K562 (cell line): ENCODE measurements around the gene GALNT13. TPM values are rescaled to one million over a fixed set of nuclear protein-coding genes. Genes with fewer than 3 reads are reported as not detected.

Experiments used
- ATAC-seq: fragments of 200-7000 bp; cut with Tn5 transposase; 3 replicates; pipeline ENCODE4 v1.9.1; 2020; ENCODE audit warnings: moderate library complexity
- BruUV-seq: library from RNA; stranded (reverse); fragments of 400-500 nt; replicated peaks from 2 replicates; lab custom pipeline; 2021; lab: Mats Ljungman, UMichigan
- CTCF ChIA-PET: fragments of 300-600 bp; formaldehyde crosslinking; extraction: SDS; loops from one replicate; lab custom pipeline; 2021; ENCODE audit warnings: low intra/inter-chr PET ratio; lab: Yijun Ruan, JAX
- POLR2A ChIA-PET: fragments of 300-600, 350-650 bp; sonication (Branson Sonifier 250); formaldehyde crosslinking; extraction: SDS; loops from one replicate; lab custom pipeline; 2021; ENCODE audit warnings: antibody characterized with exemption, inconsistent platforms; lab: Yijun Ruan, JAX
- DNase-seq, 4 experiments: peaks; one replicate each; pipeline versions ENCODE4 v3.0.0 to v3.0.0-alpha.2; 2011 to 2018; ENCODE audit warnings: low spot score in 3 of 4, mixed read lengths in 3 of 4; ENCODE audit errors: extremely low read depth in 1 of 4
- FAIRE-seq: peaks from 2 replicates; lab custom pipeline; 2011; peaks lifted over from hg19 to GRCh38; lab: Jason Lieb, UNC
- H2AFZ ChIP-seq: 2 replicates; pipeline ENCODE4 v1.6.0; 2011; ENCODE audit warnings: low read depth, low read length, control low read depth, inconsistent platforms
- H3K27ac ChIP-seq: fragments of 200-600 bp; 3 replicates; pipeline ENCODE4 v1.8.0; 2011; ENCODE audit warnings: low read depth, mild to moderate bottlenecking, control low read depth, inconsistent platforms, low read length, moderate library complexity, mixed read lengths; ENCODE audit errors: extremely low read depth
- H3K27me3 ChIP-seq, 2 experiments: fragments of 300-600 bp in 1 of 2; 2 replicates in 1 of 2; 3 replicates in 1 of 2; pipeline versions ENCODE4 v1.6.0 to v1.8.0; 2011; ENCODE audit warnings: inconsistent platforms in 2 of 2, low read length in 2 of 2, mild to moderate bottlenecking in 1 of 2, mixed read lengths in 1 of 2, moderate library complexity in 1 of 2; ENCODE audit not compliant: control insufficient read depth in 2 of 2, insufficient read depth in 2 of 2
- H3K36me3 ChIP-seq: fragments of 300-600 bp; 3 replicates; pipeline ENCODE4 v1.8.0; 2011; ENCODE audit warnings: mild to moderate bottlenecking, low read length, inconsistent platforms; ENCODE audit not compliant: control insufficient read depth, insufficient read depth
- H3K4me1 ChIP-seq, 2 experiments: fragments of 200-600 bp in 1 of 2; replicated peaks in 1 of 2; 2 replicates in 1 of 2; 3 replicates in 1 of 2; pipeline versions ENCODE4 v1.5.1 to v1.8.0; 2011; ENCODE audit warnings: inconsistent platforms in 2 of 2, low read length in 2 of 2, mild to moderate bottlenecking in 1 of 2, mixed read lengths in 1 of 2, moderate library complexity in 1 of 2; ENCODE audit not compliant: control insufficient read depth in 2 of 2, insufficient read depth in 2 of 2
- H3K4me2 ChIP-seq: 2 replicates; pipeline ENCODE4 v1.6.1; 2011; ENCODE audit warnings: low read length, control low read depth, inconsistent platforms, mixed read lengths; ENCODE audit not compliant: insufficient read depth
- H3K4me3 ChIP-seq: fragments of 200-600 bp; sonication (generic), shearing (Covaris generic); 2 replicates; pipeline ENCODE4 v1.5.1; 2016; ENCODE audit warnings: control low read depth, inconsistent platforms
- H3K79me2 ChIP-seq: fragments of 200-600 bp; 3 replicates; pipeline ENCODE4 v1.8.0; 2011; ENCODE audit warnings: low read length, inconsistent platforms; ENCODE audit not compliant: control insufficient read depth, insufficient read depth
- H3K9ac ChIP-seq, 2 experiments: 2 replicates each; pipeline versions ENCODE4 v1.6.0 to v1.6.1; 2011; ENCODE audit warnings: low read depth in 2 of 2, low read length in 2 of 2, control low read depth in 1 of 2, inconsistent platforms in 1 of 2, mild to moderate bottlenecking in 1 of 2, mixed read lengths in 1 of 2; ENCODE audit not compliant: insufficient read depth in 1 of 2
- H3K9me1 ChIP-seq: one replicate; pipeline ENCODE4 v1.6.0; 2011; ENCODE audit warnings: inconsistent platforms, mild to moderate bottlenecking, low read length, moderate library complexity; ENCODE audit not compliant: control insufficient read depth, insufficient read depth
- H3K9me3 ChIP-seq: replicated peaks from 2 replicates; pipeline ENCODE4 v1.5.1; 2011; ENCODE audit warnings: low read depth, low read length, inconsistent platforms; ENCODE audit not compliant: control insufficient read depth, insufficient read depth
- H4K20me1 ChIP-seq: replicated peaks from 2 replicates; pipeline ENCODE4 v1.6.1; 2011; ENCODE audit warnings: low read length, inconsistent platforms, mixed read lengths; ENCODE audit not compliant: control insufficient read depth, insufficient read depth
- ADNP ChIP-seq: fragments of 200-800 bp; sonication (Bioruptor generic); IDR thresholded peaks from 2 replicates; pipeline ENCODE4 v1.6.1; 2016; ENCODE audit warnings: missing genetic modification characterization, missing compliant biosample characterization
- CC2D1A ChIP-seq: fragments of 450-650 bp; IDR thresholded peaks from 2 replicates; pipeline ENCODE4 v1.6.1; 2017; ENCODE audit warnings: mild to moderate bottlenecking
- DNMT1 ChIP-seq: fragments of 450-650 bp; IDR thresholded peaks from 2 replicates; pipeline ENCODE4 v1.6.1; 2016; ENCODE audit warnings: antibody characterized with exemption, mild to moderate bottlenecking
- GABPB1 ChIP-seq: sonication (generic); formaldehyde crosslinking; IDR thresholded peaks from 2 replicates; pipeline ENCODE4 v1.8.0; 2022; ENCODE audit warnings: mild to moderate bottlenecking, missing genetic modification reagents
- HMG20B ChIP-seq: fragments of 250-450 bp; sonication (Bioruptor Pico); IDR thresholded peaks from 2 replicates; pipeline ENCODE4 v1.5.0; 2021; ENCODE audit warnings: mild to moderate bottlenecking
- PHF8 ChIP-seq: fragments of 200-600 bp; sonication (generic); IDR thresholded peaks from 2 replicates; pipeline ENCODE4 v1.6.1; 2012; ENCODE audit warnings: mixed run types, mild to moderate bottlenecking, inconsistent platforms, low read length, moderate library complexity, borderline replicate concordance
- SMAD2 ChIP-seq: fragments of 150-350 bp; IDR thresholded peaks from 2 replicates; pipeline ENCODE4 v1.6.1; 2014; ENCODE audit warnings: low read depth, mild to moderate bottlenecking, low read length
- STAT5A ChIP-seq: IDR thresholded peaks from 2 replicates; pipeline ENCODE4 v1.6.1; 2012; ENCODE audit warnings: low read length, inconsistent platforms, borderline replicate concordance
- ZNF318 ChIP-seq, 2 experiments: fragments of 450-650 bp; IDR thresholded peaks; 2 replicates each; pipeline ENCODE4 v1.6.1; 2016; ENCODE audit warnings: mild to moderate bottlenecking in 2 of 2, borderline replicate concordance in 1 of 2, low read depth in 1 of 2, moderate library complexity in 1 of 2
- ZNF398 ChIP-seq: fragments of 250-450 bp; sonication (Bioruptor Pico); IDR thresholded peaks from 2 replicates; pipeline ENCODE4 v1.8.0; 2021; ENCODE audit warnings: moderate library complexity, mild to moderate bottlenecking, inconsistent platforms
- ZZZ3 ChIP-seq: fragments of 450-650 bp; IDR thresholded peaks from 2 replicates; pipeline ENCODE4 v1.6.1; 2016; ENCODE audit warnings: antibody characterized with exemption, mild to moderate bottlenecking, moderate library complexity
- WGBS: fragments of 100-300 bp; shearing (Covaris generic); methylation state at CpG from one replicate; pipeline ENCODE4 v1.1.6; 2016; ENCODE audit warnings: low coverage, mixed read lengths; ENCODE audit not compliant: insufficient coverage; ENCODE audit errors: missing lambda C conversion rate; 5-methylcytosine and 5-hydroxymethylcytosine counted together
- in situ Hi-C: fragments of 300-500 bp; cut with MboI; formaldehyde crosslinking; loops from 4 replicates; pipeline ENCODE4 v1.15.0; 2018; ENCODE audit warnings: inconsistent platforms, mixed read lengths
- intact Hi-C: fragments of 100-400 bp; cut with micrococcal nuclease; formaldehyde crosslinking; loops from 2 replicates; pipeline ENCODE4 v1.14.2; 2022
- polyA plus RNA-seq, 8 experiments: library from polyadenylated mRNA; depleted of rRNA in 4 of 8; stranded (reverse) in 5 of 8; unstranded in 3 of 8; fragments of >200 nt; fragmentation: Nextera tagmentation in 2 of 8; fragmentation: Illumina TruSeq in 1 of 8; extraction: Ambion mirVana in 2 of 8; extraction: Trizol in 1 of 8; gene quantifications; 2 replicates each; pipeline versions ENCODE4 v1.2.1 to v1.2.3, GENCODE V29; 2011 to 2014; ENCODE audit warnings: inconsistent platforms in 1 of 8, missing spikeins in 1 of 8
- total RNA-seq, 7 experiments: library from RNA; depleted of rRNA in 6 of 7; stranded (reverse); fragments of >200 nt in 6 of 7; fragmentation: Illumina TruSeq in 2 of 7; extraction: Trizol in 2 of 7; gene quantifications; 2 replicates each; pipeline versions ENCODE4 v1.2.1 to v1.2.3, GENCODE V29; 2011 to 2021; ENCODE audit warnings: low replicate concordance in 1 of 7
- TF ChIP-seq, protein P1 (sequence below): fragments of 250-450 bp; sonication (Bioruptor Pico); IDR thresholded peaks from 2 replicates; pipeline ENCODE4 v1.5.1; 2021; ENCODE audit warnings: mild to moderate bottlenecking

GALNT13 gene
- total and polyA plus RNA-seq, 9 of the 15 experiments (the other 6 are each of a cell fraction or from before 2014, with no cell fraction given), result not detected

DNA sequence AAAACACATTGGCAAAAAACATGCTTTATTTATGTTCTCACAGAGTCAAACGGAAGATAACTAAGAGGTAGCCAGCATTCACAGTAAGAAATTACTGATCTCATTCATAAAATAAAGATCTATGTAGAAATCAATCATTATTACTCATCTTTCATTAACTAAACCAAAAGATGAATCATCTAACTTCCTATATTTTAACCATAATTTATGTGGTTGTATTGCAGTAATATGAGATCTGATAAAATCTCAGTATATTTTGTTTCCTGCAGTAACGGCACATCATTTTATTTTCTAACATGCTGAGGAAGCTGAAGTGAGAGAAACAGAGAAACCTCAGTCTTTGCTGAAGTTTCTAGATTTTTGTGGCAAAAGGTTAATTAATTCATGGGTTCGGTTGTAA is 375.8 kb downstream of the GALNT13 start:
- H3K27me3 ChIP-seq, result no peaks in the 10 kb centered on the region
- FAIRE-seq, result no peak
- DNase-seq, result no peak
- intact Hi-C loops, result no loop called here
- no peaks in the 10 kb centered on the region for H3K9me1 ChIP-seq
- H3K4me3 ChIP-seq, result no peak overlapping the region
- H3K27ac ChIP-seq, result no peak overlapping the region
- H4K20me1 ChIP-seq, result no peaks in the 10 kb centered on the region
- no peak overlapping the region for H2AFZ ChIP-seq
- H3K9me3 ChIP-seq, result no peaks in the 10 kb centered on the region
- CTCF ChIA-PET, result no interaction called here
- H3K4me2 ChIP-seq, result no peak overlapping the region
- H3K79me2 ChIP-seq, result no peaks in the 10 kb centered on the region
- POLR2A ChIA-PET, result no interaction called here
- 1% methylated on average over 3 of the region's 3 CpGs for whole genome bisulfite sequencing
- BruUV-seq, result no TSS peak
- ATAC-seq, result no peak
- no peak overlapping the region for H3K9ac ChIP-seq
- no peaks in the 10 kb centered on the region for H3K36me3 ChIP-seq
- no peaks in the 10 kb centered on the region for H3K4me1 ChIP-seq
- in situ Hi-C loops, result no loop called here
- no peak for TF ChIP-seq ZZZ3
- TF ChIP-seq CC2D1A, result no peak
- no peak for TF ChIP-seq PHF8
- TF ChIP-seq ZNF318 (IDR thresholded peaks at IDR 0.05; ENCODE audit: borderline replicate concordance in 1 of 2, low read depth in 1 of 2), result no peak
- TF ChIP-seq SMAD2, result no peak
- TF ChIP-seq ZNF398 (CRISPR knock-in tag), result no peak
- TF ChIP-seq GABPB1, result no peak
- no peak for TF ChIP-seq STAT5A
- TF ChIP-seq DNMT1, result no peak
- TF ChIP-seq ADNP (tag), result no peak
- TF ChIP-seq, protein P1, sequence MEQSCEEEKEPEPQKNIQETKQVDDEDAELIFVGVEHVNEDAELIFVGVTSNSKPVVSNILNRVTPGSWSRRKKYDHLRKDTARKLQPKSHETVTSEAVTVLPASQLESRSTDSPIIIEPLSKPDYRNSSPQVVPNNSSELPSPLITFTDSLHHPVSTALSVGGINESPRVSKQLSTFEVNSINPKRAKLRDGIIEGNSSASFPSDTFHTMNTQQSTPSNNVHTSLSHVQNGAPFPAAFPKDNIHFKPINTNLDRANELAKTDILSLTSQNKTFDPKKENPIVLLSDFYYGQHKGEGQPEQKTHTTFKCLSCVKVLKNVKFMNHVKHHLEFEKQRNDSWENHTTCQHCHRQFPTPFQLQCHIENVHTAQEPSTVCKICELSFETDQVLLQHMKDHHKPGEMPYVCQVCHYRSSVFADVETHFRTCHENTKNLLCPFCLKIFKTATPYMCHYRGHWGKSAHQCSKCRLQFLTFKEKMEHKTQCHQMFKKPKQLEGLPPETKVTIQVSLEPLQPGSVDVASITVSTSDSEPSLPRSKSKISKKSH (CRISPR knock-in tag), result no peak
- no peak for TF ChIP-seq HMG20B (CRISPR knock-in tag)
